PFSK-1 (cell line): Measurements from ENCODE around the gene RFNG.

ENCODE experiments used
- POLR2AphosphoS5 ChIP-seq: IDR thresholded peaks from 2 replicates; pipeline ENCODE4 v1.6.1; 2012; ENCODE audit warnings: low read depth, mild to moderate bottlenecking, control low read depth, low read length, moderate library complexity
- SIN3A ChIP-seq: IDR thresholded peaks from 2 replicates; pipeline ENCODE4 v1.6.1; 2012; ENCODE audit warnings: mild to moderate bottlenecking, low read length, moderate library complexity, borderline replicate concordance; ENCODE audit not compliant: insufficient read depth
- TAF1 ChIP-seq: IDR thresholded peaks from 2 replicates; pipeline ENCODE4 v1.6.1; 2012; ENCODE audit warnings: low read length, control low read depth, borderline replicate concordance; ENCODE audit not compliant: insufficient read depth

DNA sequence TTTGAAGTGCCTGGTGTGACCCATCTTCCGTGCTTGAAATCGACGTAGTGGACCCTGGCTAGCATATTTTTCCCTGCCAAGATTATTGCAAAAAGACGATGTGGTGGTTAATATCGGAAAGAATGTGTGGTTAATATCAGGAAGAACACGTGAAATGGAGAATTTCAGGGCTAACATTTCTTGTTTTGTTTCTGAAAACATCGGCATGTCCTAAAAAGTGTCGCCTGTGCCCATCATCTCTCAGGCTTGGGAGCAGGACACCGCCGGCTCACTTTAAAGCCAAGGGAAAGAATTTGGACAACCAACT lies 13.8 kb downstream of the RFNG start:
- TF ChIP-seq SIN3A, result no peak
- no peak for TF ChIP-seq POLR2AphosphoS5
- TF ChIP-seq TAF1, result no peak
